RKO (cell line): Measurements from ENCODE around the gene LEKR1.

Experiments
- DNase-seq: peaks from one replicate; pipeline ENCODE4 v3.0.0-alpha.2; 2016; ENCODE audit warnings: low spot score

The LEKR1 gene

GRCh38 chr3:157058392-157059071, 232.4 kb downstream of the LEKR1 start:
- no peak for DNase-seq

GRCh38 chr3:157059181-157059580, 233.0 kb downstream of the LEKR1 start:
- no peak for DNase-seq

GRCh38 chr3:157059661-157060060, 233.5 kb downstream of the LEKR1 start:
- no peak for DNase-seq

GRCh38 chr3:157061265-157061664, 235.1 kb downstream of the LEKR1 start:
- no peak for DNase-seq

GRCh38 chr3:157063469-157063868, 237.3 kb downstream of the LEKR1 start:
- no peak for DNase-seq

- DNase-seq: no peak
These were observed 237.8 kb downstream of the LEKR1 start for GRCh38 chr3:157063926-157064325.

- no peak for DNase-seq
These were observed 238.2 kb downstream of the LEKR1 start for GRCh38 chr3:157064402-157064801.

GRCh38 chr3:157065201-157065600, 239.0 kb downstream of the LEKR1 start:
- DNase-seq: no peak

- DNase-seq: peak; percentile 82
These were observed 240.4 kb downstream of the LEKR1 start for GRCh38 chr3:157066335-157067098.

- no peak for DNase-seq
These were observed 241.0 kb downstream of the LEKR1 start for GRCh38 chr3:157067114-157067513.

- DNase-seq: no peak
These were observed 243.3 kb downstream of the LEKR1 start for GRCh38 chr3:157069406-157069805.

GRCh38 chr3:157069846-157070677, 243.9 kb downstream of the LEKR1 start:
- DNase-seq: no peak

GRCh38 chr3:157070678-157070999, 244.5 kb downstream of the LEKR1 start:
- no peak for DNase-seq

- no peak for DNase-seq
These were observed 245.8 kb downstream of the LEKR1 start for GRCh38 chr3:157071744-157072525.

- no peak for DNase-seq
These were observed 247.7 kb downstream of the LEKR1 start for GRCh38 chr3:157073810-157074209.

GRCh38 chr3:157074490-157074889, 248.3 kb downstream of the LEKR1 start:
- DNase-seq: no peak

GRCh38 chr3:157074981-157075380, 248.8 kb downstream of the LEKR1 start:
- no peak for DNase-seq

- no peak for DNase-seq
These were observed 249.7 kb downstream of the LEKR1 start for GRCh38 chr3:157075693-157076420.

GRCh38 chr3:157077565-157077991, 251.4 kb downstream of the LEKR1 start:
- DNase-seq: no peak

- DNase-seq: no peak
These were observed 252.1 kb downstream of the LEKR1 start for GRCh38 chr3:157078131-157078810.

GRCh38 chr3:157078811-157079185, 252.6 kb downstream of the LEKR1 start:
- DNase-seq: no peak
